PC-9 (cell line): ENCODE results near the gene C6orf15. TPM values are rescaled to one million over a fixed set of nuclear protein-coding genes. Genes with fewer than 3 reads are reported as not detected.

ENCODE experiments used
- BruUV-seq: library from RNA; stranded (reverse); fragments of 400-500 nt; replicated peaks from 2 replicates; lab custom pipeline; 2021; lab: Mats Ljungman, UMichigan
- CTCF ChIA-PET: fragments of 300-600 bp; sonication (Branson Sonifier 250); formaldehyde crosslinking; loops from one replicate; lab custom pipeline; 2022; ENCODE audit warnings: antibody characterized with exemption; lab: Charles Lee
- POLR2A ChIA-PET: fragments of 300-600 bp; sonication (Branson Sonifier 250); formaldehyde crosslinking; loops from one replicate; lab custom pipeline; 2022; ENCODE audit warnings: antibody characterized with exemption; ENCODE audit not compliant: unreplicated experiment; lab: Charles Lee
- DNase-seq, 2 experiments: peaks; one replicate each; pipeline versions ENCODE4 v3.0.0 to v3.0.0-alpha.2; 2015 to 2022; ENCODE audit warnings: mixed read lengths in 1 of 2
- H2AFZ ChIP-seq: fragments of 200-600 bp; sonication (generic); 2 replicates; pipeline ENCODE4 v1.8.1; 2017; ENCODE audit warnings: antibody characterized with exemption
- H3F3A ChIP-seq: fragments of 200-600 bp; sonication (generic); 2 replicates; pipeline ENCODE4 v1.8.1; 2017; ENCODE audit warnings: antibody characterized with exemption, mild to moderate bottlenecking, low read depth; ENCODE audit not compliant: insufficient read depth
- H3K27ac ChIP-seq: fragments of 200-600 bp; sonication (generic); 2 replicates; pipeline ENCODE4 v1.6.1; 2016; ENCODE audit warnings: mixed run types
- H3K27me3 ChIP-seq: fragments of 200-600 bp; sonication (generic); 2 replicates; pipeline ENCODE4 v1.6.1; 2016; ENCODE audit warnings: low read depth, mixed run types; ENCODE audit not compliant: insufficient read depth
- H3K36me3 ChIP-seq: fragments of 200-600 bp; sonication (generic); 2 replicates; pipeline ENCODE4 v1.6.1; 2016; ENCODE audit warnings: low read depth, mixed run types
- H3K4me1 ChIP-seq: fragments of 200-600 bp; sonication (generic); replicated peaks from 2 replicates; pipeline ENCODE4 v1.6.1; 2016; ENCODE audit warnings: mixed run types; ENCODE audit not compliant: insufficient read depth
- H3K4me2 ChIP-seq: fragments of 200-600 bp; sonication (generic); 2 replicates; pipeline ENCODE4 v1.6.1; 2017; ENCODE audit warnings: mixed run types
- H3K4me3 ChIP-seq: fragments of 200-600 bp; sonication (generic); 2 replicates; pipeline ENCODE4 v1.6.1; 2016; ENCODE audit warnings: mixed run types
- H3K79me2 ChIP-seq: fragments of 200-600 bp; sonication (generic); 2 replicates; pipeline ENCODE4 v1.6.1; 2017; ENCODE audit warnings: low read depth, mixed run types
- H3K9me2 ChIP-seq: fragments of 200-600 bp; sonication (generic); 2 replicates; pipeline ENCODE4 v1.8.1; 2017; ENCODE audit warnings: mild to moderate bottlenecking; ENCODE audit not compliant: insufficient read depth
- H3K9me3 ChIP-seq: fragments of 200-600 bp; sonication (generic); 2 replicates; pipeline ENCODE4 v1.8.1; 2016; ENCODE audit warnings: low read depth; ENCODE audit not compliant: insufficient read depth
- H4K20me1 ChIP-seq: fragments of 200-600 bp; sonication (generic); 2 replicates; pipeline ENCODE4 v1.8.1; 2017; ENCODE audit not compliant: insufficient read depth
- CTCF ChIP-seq: fragments of 200-600 bp; sonication (generic); conservative IDR thresholded peaks from 2 replicates; pipeline ENCODE4 v1.6.1; 2017; ENCODE audit warnings: mixed run types, antibody characterized with exemption, mild to moderate bottlenecking, moderate library complexity
- EZH2 ChIP-seq: fragments of 200-600 bp; sonication (generic); IDR thresholded peaks from 2 replicates; pipeline ENCODE4 v1.8.0; 2017; ENCODE audit warnings: antibody characterized with exemption, low read depth
- intact Hi-C: fragments of 100-400 bp; cut with micrococcal nuclease; formaldehyde crosslinking; loops from one replicate; pipeline ENCODE4 v1.10.0; 2022; ENCODE audit not compliant: unreplicated experiment
- total RNA-seq: library from RNA; stranded (reverse); gene quantifications from 2 replicates; pipeline ENCODE4 v1.2.3, GENCODE V29; 2021

The C6orf15 gene
- total RNA-seq, 1 experiment from 2014 or later, result 21.6 TPM

GRCh38 chr6:31142361-31142761, 30.0 kb upstream of the C6orf15 start:
- intact Hi-C loops, result no loop called here

GRCh38 chr6:31140643-31141042, 28.3 kb upstream of the C6orf15 start:
- CTCF ChIA-PET, result interaction anchor here (0.6 kb wide), 1 partner anchor 17 kb away, joined by 4 read pairs; no protein-coding TSS in a partner anchor

More at GRCh38 chr6:31142361-31142761, 30.0 kb upstream of the C6orf15 start:
- H3K4me3 ChIP-seq, result no peak overlapping the region
- DNase-seq, result no peak
- ChIA-PET POLR2A (no interaction called here), CTCF (no interaction called here)
- no peak overlapping the region for H3K27ac ChIP-seq
- no peaks in the 10 kb centered on the region; the same call in 1 of the 2 replicates for H3F3A ChIP-seq
- no TSS peak for BruUV-seq
- no peaks in the 10 kb centered on the region for H3K27me3 ChIP-seq
- H3K4me2 ChIP-seq, result no peak overlapping the region
- TF ChIP-seq CTCF, result no peak
- TF ChIP-seq EZH2, result no peak
- H3K9me3 ChIP-seq, result no peaks in the 10 kb centered on the region
- no peaks in the 10 kb centered on the region for H3K79me2 ChIP-seq
- H3K36me3 ChIP-seq, result no peaks in the 10 kb centered on the region
- H4K20me1 ChIP-seq, result no peaks in the 10 kb centered on the region
- no peaks in the 10 kb centered on the region for H3K4me1 ChIP-seq
- no peaks in the 10 kb centered on the region for H3K9me2 ChIP-seq
- no peak overlapping the region for H2AFZ ChIP-seq

GRCh38 chr6:31139599-31139998, 27.2 kb upstream of the C6orf15 start:
- no peak overlapping the region for H3K4me3 ChIP-seq
- intact Hi-C loops, result loop anchor here (5.0 kb wide), 1 partner anchor 228 kb away; no protein-coding TSS in a partner anchor
- no peaks in the 10 kb centered on the region for H4K20me1 ChIP-seq
- no peaks in the 10 kb centered on the region for H3K4me1 ChIP-seq
- no peaks in the 10 kb centered on the region for H3K27me3 ChIP-seq
- H3K79me2 ChIP-seq, result no peaks in the 10 kb centered on the region
- BruUV-seq, result no TSS peak
- DNase-seq, result no peak
- H3K9me2 ChIP-seq, result no peaks in the 10 kb centered on the region
- ChIA-PET CTCF (interaction anchor here (1.6 kb wide), 1 partner anchor 53 kb away, joined by 3 read pairs; no protein-coding TSS in a partner anchor), POLR2A (interaction anchor here (0.7 kb wide), 2 partner anchors 13 to 19 kb away, joined by 4 to 6 read pairs; partner anchors contain the start of gene TCF19)
- no peaks in the 10 kb centered on the region; the same call in 1 of the 2 replicates for H3F3A ChIP-seq
- H3K36me3 ChIP-seq, result no peaks in the 10 kb centered on the region
- H3K27ac ChIP-seq, result no peak overlapping the region
- no peaks in the 10 kb centered on the region for H3K9me3 ChIP-seq
- H2AFZ ChIP-seq, result no peak overlapping the region
- TF ChIP-seq CTCF, result no peak
- TF ChIP-seq EZH2, result no peak
- H3K4me2 ChIP-seq, result no peak overlapping the region

More at GRCh38 chr6:31140643-31141042, 28.3 kb upstream of the C6orf15 start:
- no peaks in the 10 kb centered on the region; the same call in 1 of the 2 replicates for H3F3A ChIP-seq
- TF ChIP-seq CTCF (no peak), EZH2 (no peak)
- no peaks in the 10 kb centered on the region for H3K27me3 ChIP-seq
- no peaks in the 10 kb centered on the region for H3K9me3 ChIP-seq
- H3K4me1 ChIP-seq, result no peaks in the 10 kb centered on the region
- no peak overlapping the region for H3K4me2 ChIP-seq
- H4K20me1 ChIP-seq, result no peaks in the 10 kb centered on the region
- no peaks in the 10 kb centered on the region for H3K9me2 ChIP-seq
- no peaks in the 10 kb centered on the region for H3K36me3 ChIP-seq
- H3K79me2 ChIP-seq, result no peaks in the 10 kb centered on the region
- BruUV-seq, result no TSS peak
- no peak overlapping the region for H3K27ac ChIP-seq
- intact Hi-C loops, result no loop called here
- no peak for DNase-seq
- POLR2A ChIA-PET, result no interaction called here
- H2AFZ ChIP-seq, result no peak overlapping the region
- no peak overlapping the region for H3K4me3 ChIP-seq
